Measurements from ENCODE around the gene GFI1.

- TF ChIP-seq, protein P1, sequence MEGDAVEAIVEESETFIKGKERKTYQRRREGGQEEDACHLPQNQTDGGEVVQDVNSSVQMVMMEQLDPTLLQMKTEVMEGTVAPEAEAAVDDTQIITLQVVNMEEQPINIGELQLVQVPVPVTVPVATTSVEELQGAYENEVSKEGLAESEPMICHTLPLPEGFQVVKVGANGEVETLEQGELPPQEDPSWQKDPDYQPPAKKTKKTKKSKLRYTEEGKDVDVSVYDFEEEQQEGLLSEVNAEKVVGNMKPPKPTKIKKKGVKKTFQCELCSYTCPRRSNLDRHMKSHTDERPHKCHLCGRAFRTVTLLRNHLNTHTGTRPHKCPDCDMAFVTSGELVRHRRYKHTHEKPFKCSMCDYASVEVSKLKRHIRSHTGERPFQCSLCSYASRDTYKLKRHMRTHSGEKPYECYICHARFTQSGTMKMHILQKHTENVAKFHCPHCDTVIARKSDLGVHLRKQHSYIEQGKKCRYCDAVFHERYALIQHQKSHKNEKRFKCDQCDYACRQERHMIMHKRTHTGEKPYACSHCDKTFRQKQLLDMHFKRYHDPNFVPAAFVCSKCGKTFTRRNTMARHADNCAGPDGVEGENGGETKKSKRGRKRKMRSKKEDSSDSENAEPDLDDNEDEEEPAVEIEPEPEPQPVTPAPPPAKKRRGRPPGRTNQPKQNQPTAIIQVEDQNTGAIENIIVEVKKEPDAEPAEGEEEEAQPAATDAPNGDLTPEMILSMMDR (IDR thresholded peaks at IDR 0.05) = no peak
- no peak for TF ChIP-seq POLR2A (IDR thresholded peaks at IDR 0.05)
Measured at GRCh38 chr1:92479587-92479986, 7.1 kb downstream of the GFI1 start.

Data from heart left ventricle (tissue), 13 donors.